Measurements from ENCODE around the gene NFX1. TPM values are rescaled to one million over a fixed set of nuclear protein-coding genes. Genes with fewer than 3 reads are reported as not detected.

The NFX1 gene
- total RNA-seq, 6 experiments from 2014 or later = 22.6 to 29.2 (median 24.8) TPM

DNA sequence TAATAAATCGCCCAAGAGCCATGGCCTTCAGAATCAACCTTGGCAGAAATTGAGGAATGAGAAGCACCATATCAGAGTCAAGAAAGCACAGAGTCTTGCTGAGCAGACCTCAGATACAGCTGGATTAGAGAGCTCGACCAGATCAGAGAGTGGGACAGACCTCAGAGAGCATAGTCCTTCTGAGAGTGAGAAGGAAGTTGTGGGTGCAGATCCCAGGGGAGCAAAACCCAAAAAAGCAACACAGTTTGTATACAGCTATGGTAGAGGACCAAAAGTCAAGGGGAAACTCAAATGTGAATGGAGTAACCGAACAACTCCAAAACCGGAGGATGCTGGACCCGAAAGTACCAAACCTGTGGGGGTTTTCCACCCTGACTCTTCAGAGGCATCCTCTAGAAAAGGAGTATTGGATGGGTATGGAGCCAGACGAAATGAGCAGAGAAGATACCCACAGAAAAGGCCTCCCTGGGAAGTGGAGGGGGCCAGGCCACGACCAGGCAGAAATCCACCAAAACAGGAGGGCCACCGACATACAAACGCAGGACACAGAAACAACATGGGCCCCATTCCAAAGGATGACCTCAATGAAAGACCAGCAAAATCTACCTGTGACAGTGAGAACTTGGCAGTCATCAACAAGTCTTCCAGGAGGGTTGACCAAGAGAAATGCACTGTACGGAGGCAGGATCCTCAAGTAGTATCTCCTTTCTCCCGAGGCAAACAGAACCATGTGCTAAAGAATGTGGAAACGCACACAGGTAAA lies 4.5 kb downstream of the NFX1 start:
- intact Hi-C loops (cut with DNase I) = no loop called here
- no peaks in the 10 kb centered on the region for H3K27me3 ChIP-seq
- ATAC-seq (peak in 1 of 4 donors; percentile 3), DNase-seq (no peak)
- H3K27ac ChIP-seq = peak overlapping the region; percentile 30 to 85 (median 75)
- H3K36me3 ChIP-seq = peaks cover 5 to 44% (median 14%) of the 10 kb centered on the region in 4 donors
- TF ChIP-seq CTCF (IDR thresholded peaks at IDR 0.05) (no peak), POLR2A (IDR thresholded peaks at IDR 0.05) (no peak)
- H3K4me3 ChIP-seq = no peak overlapping the region
- H3K4me1 ChIP-seq = peaks cover 0 to 80% (median 37%) of the 10 kb centered on the region in 4 donors
- 59% methylated on average over 11 of the region's 12 CpGs for WGBS (ENCODE audit: insufficient coverage, low coverage, low lambda C conversion rate, missing lambda C conversion rate)
- no peaks in the 10 kb centered on the region for H3K9me3 ChIP-seq

DNA sequence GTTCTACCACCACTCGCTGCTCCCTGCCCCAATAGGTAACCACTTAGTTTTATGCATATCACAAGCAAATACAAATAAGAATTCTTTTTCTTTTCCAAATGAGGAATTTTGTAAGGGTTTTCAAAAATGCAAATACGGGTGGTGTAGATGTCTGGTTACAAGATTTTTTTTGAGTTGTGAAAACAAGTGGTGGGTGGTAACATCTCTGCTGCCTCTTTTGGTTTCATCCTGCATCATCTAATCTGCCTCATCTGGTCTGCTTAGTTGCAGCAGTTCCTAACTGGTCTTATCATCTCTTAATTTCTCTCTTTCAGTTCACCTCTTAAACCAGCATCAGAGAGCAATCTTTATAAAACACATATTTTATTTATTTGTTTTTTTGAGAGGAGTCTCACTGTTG lies 5.3 kb downstream of the NFX1 start:
- TF ChIP-seq CTCF (IDR thresholded peaks at IDR 0.05) (no peak), POLR2A (IDR thresholded peaks at IDR 0.05) (no peak)
- no peak overlapping the region for H3K4me3 ChIP-seq
- H3K4me1 ChIP-seq = peaks cover 0 to 87% (median 39%) of the 10 kb centered on the region in 4 donors
- no peak for DNase-seq
- ATAC-seq = no peak
- peak overlapping the region in 1 of 3 donors; percentile 9 for H3K27ac ChIP-seq
- H3K27me3 ChIP-seq = no peaks in the 10 kb centered on the region
- no peaks in the 10 kb centered on the region for H3K9me3 ChIP-seq
- intact Hi-C loops (cut with DNase I) = no loop called here
- WGBS (ENCODE audit: insufficient coverage, low coverage, low lambda C conversion rate, missing lambda C conversion rate) = 80% methylated on average over 2 of the region's 2 CpGs
- H3K36me3 ChIP-seq = peaks cover 5 to 46% (median 14%) of the 10 kb centered on the region in 4 donors

DNA sequence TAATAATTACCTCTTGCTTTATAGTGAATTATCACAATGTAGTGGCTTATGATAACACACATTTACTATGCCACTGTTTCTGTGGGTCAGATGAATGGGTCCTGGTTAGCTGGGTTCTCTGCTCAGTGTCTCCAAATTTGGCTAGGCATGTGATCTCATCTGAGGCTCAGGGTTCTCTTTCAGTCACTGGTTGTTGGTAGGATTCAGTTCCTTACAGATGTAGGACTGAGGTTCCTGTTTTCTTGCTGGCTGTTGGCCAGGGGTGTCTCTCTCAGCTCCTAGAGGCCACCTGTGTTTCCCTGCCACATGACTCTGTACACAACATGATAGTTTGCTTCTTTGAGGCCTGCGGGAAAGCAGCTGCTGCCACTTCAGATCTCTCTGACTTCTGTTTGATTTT lies 7.1 kb downstream of the NFX1 start:
- H3K4me3 ChIP-seq = no peak overlapping the region
- intact Hi-C loops (cut with DNase I) = no loop called here
- DNase-seq (peak in 2 of 3 donors; percentile 31 to 52), ATAC-seq (peak; percentile 14 to 39 (median 21))
- H3K27me3 ChIP-seq = no peaks in the 10 kb centered on the region
- peaks cover 5 to 65% (median 26%) of the 10 kb centered on the region in 4 donors for H3K36me3 ChIP-seq
- TF ChIP-seq CTCF (IDR thresholded peaks at IDR 0.05) (no peak), POLR2A (IDR thresholded peaks at IDR 0.05) (no peak)
- WGBS (ENCODE audit: insufficient coverage, low coverage, low lambda C conversion rate, missing lambda C conversion rate) = 0% methylated on average over 1 of the region's 1 CpG
- H3K4me1 ChIP-seq = peaks cover 0 to 79% (median 33%) of the 10 kb centered on the region in 4 donors
- peak overlapping the region in 1 of 3 donors; percentile 34 for H3K27ac ChIP-seq
- no peaks in the 10 kb centered on the region for H3K9me3 ChIP-seq

DNA sequence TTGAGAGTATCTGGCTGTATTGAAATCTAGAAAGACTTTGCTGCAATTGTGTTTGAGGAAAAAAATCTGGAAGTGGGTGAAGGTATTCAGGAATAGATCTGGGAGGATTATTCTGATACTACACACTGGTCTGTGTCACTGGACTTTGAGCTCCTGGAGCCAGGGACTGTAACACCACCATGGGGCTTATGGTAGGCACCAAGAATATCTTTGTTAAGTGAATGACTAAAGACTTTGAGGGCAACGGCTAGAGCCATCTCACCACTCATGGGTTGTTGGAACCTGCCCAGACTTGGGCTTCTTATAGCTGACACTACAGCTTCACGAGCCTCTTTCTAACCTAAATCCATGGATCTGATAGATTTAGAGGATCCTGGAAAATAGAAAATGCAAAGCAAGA lies 10.2 kb downstream of the NFX1 start:
- WGBS (ENCODE audit: insufficient coverage, low coverage, low lambda C conversion rate, missing lambda C conversion rate) = no CpG with 5 or more reads among the region's 2 CpGs
- Histone ChIP-seq H3K4me3 (no peak overlapping the region), H3K9me3 (no peaks in the 10 kb centered on the region), H3K27me3 (no peaks in the 10 kb centered on the region), H3K27ac (no peak overlapping the region), H3K36me3 (peaks cover 20 to 85% (median 51%) of the 10 kb centered on the region in 4 donors), H3K4me1 (peaks cover 0 to 52% (median 20%) of the 10 kb centered on the region in 4 donors)
- intact Hi-C loops (cut with DNase I) = no loop called here
- DNase-seq = no peak
- peak; percentile 71 to 80 (median 75) for ATAC-seq
- TF ChIP-seq POLR2A (IDR thresholded peaks at IDR 0.05) = no peak

DNA sequence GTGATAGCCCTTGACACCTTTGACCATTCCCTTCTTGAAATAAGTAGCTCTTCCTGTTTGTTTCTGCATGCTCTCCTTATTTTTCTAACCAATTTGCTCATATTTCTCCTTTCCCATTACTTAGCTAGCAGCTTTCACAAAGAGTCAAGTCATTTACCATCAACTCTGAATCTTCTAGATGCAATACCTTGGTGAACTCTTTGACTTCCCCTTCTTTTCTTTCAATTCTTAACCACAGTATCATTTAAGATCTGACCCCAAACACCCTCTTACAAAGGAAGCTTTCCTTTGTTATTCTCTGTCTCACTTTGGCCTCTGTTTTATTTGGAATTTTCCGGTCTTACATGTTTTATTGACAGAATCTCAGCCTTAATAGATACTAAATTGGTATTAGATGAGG lies 14.0 kb downstream of the NFX1 start:
- Histone ChIP-seq H3K27me3 (no peaks in the 10 kb centered on the region), H3K4me3 (no peak overlapping the region), H3K9me3 (no peaks in the 10 kb centered on the region), H3K36me3 (peaks cover 24 to 92% (median 66%) of the 10 kb centered on the region in 4 donors), H3K4me1 (peaks cover 0 to 14% (median 4%) of the 10 kb centered on the region in 4 donors), H3K27ac (no peak overlapping the region)
- no peak for DNase-seq
- 68% methylated on average over 1 of the region's 1 CpG for WGBS (ENCODE audit: insufficient coverage, low coverage, low lambda C conversion rate, missing lambda C conversion rate)
- no peak for TF ChIP-seq CTCF (IDR thresholded peaks at IDR 0.05)
- TF ChIP-seq POLR2A (IDR thresholded peaks at IDR 0.05) = no peak
- intact Hi-C loops (cut with DNase I) = no loop called here
- ATAC-seq = no peak

All from right lobe of liver (tissue), 6 donors.